Stimulated activated CD4-positive, alpha-beta T cell treated with anti-CD3 and anti-CD28 coated beads, Interleukin-12 subunit alpha, Interleukin-12 subunit beta, amount 100 ng/mL, for 24 hours (primary cell): ENCODE data around the gene KLKB1.
"Not testable (repeated sequence)": the region's sequence is repeated elsewhere in the genome, so short reads cannot be mapped to it uniquely, and the experiment has no call there.

Source experiments
- DNase-seq, 2 experiments: peaks; one replicate each; pipeline ENCODE4 v3.0.0-alpha.2; 2020; ENCODE audit warnings: low read depth in 2 of 2

Gene KLKB1

GRCh38 chr4:186265250-186265649 is 37.9 kb downstream of the KLKB1 start:
- DNase-seq, result not testable (repeated sequence)

- DNase-seq, result no peak
These were observed 38.7 kb downstream of the KLKB1 start, which contains the start of gene F11 for GRCh38 chr4:186265683-186266652. F11 (plus strand) TSS chr4:186266189; CDS start chr4:186267137, 948 bp downstream.

GRCh38 chr4:186266729-186267456 is 39.6 kb downstream of the KLKB1 start:
- no peak for DNase-seq

GRCh38 chr4:186271081-186271678 is 43.9 kb downstream of the KLKB1 start:
- no peak for DNase-seq

- DNase-seq, result no peak
These were observed 45.5 kb downstream of the KLKB1 start for GRCh38 chr4:186272699-186273391.

- DNase-seq, result not testable (repeated sequence)
These were observed 46.1 kb downstream of the KLKB1 start for GRCh38 chr4:186273392-186273789.

- DNase-seq, result no peak
These were observed 56.0 kb downstream of the KLKB1 start for GRCh38 chr4:186283311-186283710.

- DNase-seq, result no peak
These were observed 57.8 kb downstream of the KLKB1 start for GRCh38 chr4:186285147-186285546.

- DNase-seq, result no peak
These were observed 59.3 kb downstream of the KLKB1 start for GRCh38 chr4:186286581-186286980.

- no peak for DNase-seq
These were observed 64.1 kb downstream of the KLKB1 start for GRCh38 chr4:186291256-186291890.

GRCh38 chr4:186294160-186294559 is 66.9 kb downstream of the KLKB1 start:
- DNase-seq, result no peak

- DNase-seq, result no peak
These were observed 69.2 kb downstream of the KLKB1 start for GRCh38 chr4:186296481-186296880.

- DNase-seq, result no peak
These were observed 69.8 kb downstream of the KLKB1 start for GRCh38 chr4:186297013-186297645.

GRCh38 chr4:186298031-186298647 is 70.8 kb downstream of the KLKB1 start:
- no peak for DNase-seq

GRCh38 chr4:186299291-186299690 is 72.0 kb downstream of the KLKB1 start:
- no peak for DNase-seq

- no peak for DNase-seq
These were observed 73.5 kb downstream of the KLKB1 start for GRCh38 chr4:186300659-186301390.

GRCh38 chr4:186304216-186304615 is 76.9 kb downstream of the KLKB1 start:
- no peak for DNase-seq

- no peak for DNase-seq
These were observed 77.7 kb downstream of the KLKB1 start for GRCh38 chr4:186304866-186305505.

GRCh38 chr4:186307497-186307896 is 80.2 kb downstream of the KLKB1 start:
- DNase-seq, result no peak
